NCI-H1436 (cell line): Measurements from ENCODE around the gene PPAT.
"Not testable (repeated sequence)": the region's sequence is repeated elsewhere in the genome, so short reads cannot be mapped to it uniquely, and the experiment has no call there.

ENCODE experiments used
- DNase-seq: peaks from one replicate; lab custom pipeline; 2025; lab: John Stamatoyannopoulos, UW

The PPAT gene

GRCh38 chr4:56386091-56386490, 49.3 kb downstream of the PPAT start:
- no peak for DNase-seq

GRCh38 chr4:56375458-56375857, 60.0 kb downstream of the PPAT start:
- no peak for DNase-seq

- DNase-seq = no peak
Measured at GRCh38 chr4:56374956-56375355, 60.5 kb downstream of the PPAT start.

- DNase-seq = no peak
Measured at GRCh38 chr4:56372774-56373173, 62.6 kb downstream of the PPAT start.

GRCh38 chr4:56371426-56372220, 63.8 kb downstream of the PPAT start:
- DNase-seq = no peak

- no peak for DNase-seq
Measured at GRCh38 chr4:56370377-56370776, 65.0 kb downstream of the PPAT start.

GRCh38 chr4:56362981-56363380, 72.4 kb downstream of the PPAT start:
- not testable (repeated sequence) for DNase-seq

- DNase-seq = no peak
Measured at GRCh38 chr4:56360071-56360470, 75.3 kb downstream of the PPAT start.

- DNase-seq = no peak
Measured at GRCh38 chr4:56356650-56357049, 78.8 kb downstream of the PPAT start.

GRCh38 chr4:56348576-56348975, 86.8 kb downstream of the PPAT start:
- no peak for DNase-seq

GRCh38 chr4:56345458-56345857, 90.0 kb downstream of the PPAT start:
- no peak for DNase-seq
